GM18502 (cell line): ENCODE measurements around the gene ZNF169.
"Not testable (repeated sequence)": the region's sequence is repeated elsewhere in the genome, so short reads cannot be mapped to it uniquely, and the experiment has no call there.

Experiments used
- ATAC-seq: cut with Tn5 transposase; IDR thresholded peaks from one replicate; pipeline ENCODE4 v1.9.1; 2021; ENCODE audit warnings: mild to moderate bottlenecking; ENCODE audit not compliant: unreplicated experiment, poor library complexity

Gene ZNF169

DNA sequence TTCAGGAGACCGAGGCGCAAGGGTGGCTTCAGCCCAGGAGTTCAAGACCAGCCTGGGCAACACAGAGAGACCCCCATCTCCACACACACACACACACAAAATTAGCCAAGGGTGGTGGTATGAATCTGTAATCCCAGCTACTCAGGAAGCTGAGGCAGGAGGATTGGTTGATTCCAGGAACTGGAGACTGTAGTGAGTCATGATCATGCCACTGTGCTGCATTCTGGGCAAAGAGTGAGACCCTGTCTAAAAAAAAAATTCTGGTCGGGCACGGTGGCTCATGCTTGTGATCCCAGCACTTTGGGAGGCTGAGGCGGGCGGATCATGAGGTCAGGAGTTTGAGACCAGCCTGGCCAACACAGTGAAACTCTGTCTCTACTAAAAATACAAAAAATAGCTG is 80.6 kb downstream of the ZNF169 start:
- ATAC-seq: not testable (repeated sequence)

DNA sequence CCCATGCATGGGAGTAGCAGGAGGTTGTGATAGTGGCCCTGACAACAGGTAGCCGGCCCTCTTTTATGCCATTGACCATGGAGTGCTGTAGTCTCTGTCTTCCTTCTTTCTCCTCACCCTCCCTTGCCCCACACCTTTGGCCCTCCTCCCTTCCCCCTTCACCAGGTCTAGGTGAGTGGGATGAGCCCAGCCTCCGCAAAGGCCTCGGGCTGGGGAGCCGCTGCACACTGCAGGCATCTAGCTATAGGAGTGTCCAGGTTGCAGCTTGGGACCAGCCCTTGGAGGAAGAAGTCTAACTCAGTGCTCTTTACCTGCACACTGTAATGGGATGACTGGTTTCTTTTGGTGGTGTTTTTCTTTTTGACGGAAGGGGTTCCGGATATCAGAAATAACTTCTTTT is 81.7 kb downstream of the ZNF169 start:
- ATAC-seq: not testable (repeated sequence)

DNA sequence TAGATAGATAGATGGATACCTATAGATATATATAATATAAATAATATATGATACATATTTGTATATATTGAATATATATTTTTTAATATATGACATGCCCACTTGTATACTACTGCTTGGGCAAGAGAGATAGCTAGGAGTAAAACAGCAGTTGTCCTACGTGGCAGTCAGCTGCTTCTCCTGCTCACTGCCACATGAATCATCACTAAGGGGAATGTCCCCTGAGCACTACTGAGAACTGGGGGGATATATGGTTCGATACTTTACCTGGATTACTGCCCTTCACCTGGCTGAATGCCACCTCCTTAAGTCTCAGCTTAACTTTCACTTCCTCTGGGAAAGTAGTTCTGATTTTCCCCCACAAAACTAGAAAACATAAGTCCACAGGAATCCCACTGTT is 82.6 kb downstream of the ZNF169 start:
- not testable (repeated sequence) for ATAC-seq

DNA sequence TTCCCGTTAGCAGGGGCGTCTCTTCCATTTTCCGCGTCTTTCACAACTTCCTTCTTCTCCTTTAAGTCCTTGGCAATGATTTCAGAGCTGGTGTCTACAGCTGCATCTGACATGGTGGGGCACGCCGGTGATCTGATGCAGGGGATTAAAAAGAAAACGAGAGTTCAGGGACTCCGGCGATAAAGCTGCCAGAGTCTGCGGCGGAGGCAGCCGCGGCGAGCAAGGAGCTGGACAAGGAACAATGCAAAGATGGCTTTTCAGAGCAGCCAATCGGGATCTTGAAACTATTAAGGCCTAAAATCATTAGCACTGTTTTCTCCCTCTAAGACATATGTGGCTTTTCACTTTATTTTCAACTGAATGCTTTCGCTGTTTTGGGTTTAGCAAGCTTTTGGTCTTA is 88.4 kb downstream of the ZNF169 start:
- not testable (repeated sequence) for ATAC-seq

DNA sequence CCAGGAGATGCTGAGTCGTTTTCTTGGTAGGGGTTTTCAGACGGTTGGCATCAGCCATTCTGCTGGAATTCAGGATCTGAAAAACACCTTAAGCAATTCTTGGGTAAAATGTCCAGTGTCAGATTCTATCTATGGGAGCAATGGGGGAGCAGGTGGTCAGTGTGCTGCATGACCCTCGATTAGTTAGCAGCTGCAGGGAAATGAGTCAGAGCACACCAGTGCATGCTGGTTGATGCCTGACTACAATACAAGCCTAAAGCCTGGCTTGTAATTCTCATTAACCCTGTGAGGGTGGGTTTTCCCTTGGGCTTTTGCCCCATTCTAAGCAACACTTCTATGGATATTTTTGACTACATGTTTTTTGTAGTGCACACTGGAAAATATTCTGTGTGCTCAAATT is 89.7 kb downstream of the ZNF169 start:
- ATAC-seq: not testable (repeated sequence)
